Measurements from ENCODE around the gene AP5S1. TPM values are rescaled to one million over a fixed set of nuclear protein-coding genes. Genes with fewer than 3 reads are reported as not detected.

The AP5S1 gene
- total and polyA plus RNA-seq, 2 of the 13 experiments (the other 11 are each of a cell fraction or from before 2014, with no cell fraction given) = 7.9 to 23.2 TPM

DNA sequence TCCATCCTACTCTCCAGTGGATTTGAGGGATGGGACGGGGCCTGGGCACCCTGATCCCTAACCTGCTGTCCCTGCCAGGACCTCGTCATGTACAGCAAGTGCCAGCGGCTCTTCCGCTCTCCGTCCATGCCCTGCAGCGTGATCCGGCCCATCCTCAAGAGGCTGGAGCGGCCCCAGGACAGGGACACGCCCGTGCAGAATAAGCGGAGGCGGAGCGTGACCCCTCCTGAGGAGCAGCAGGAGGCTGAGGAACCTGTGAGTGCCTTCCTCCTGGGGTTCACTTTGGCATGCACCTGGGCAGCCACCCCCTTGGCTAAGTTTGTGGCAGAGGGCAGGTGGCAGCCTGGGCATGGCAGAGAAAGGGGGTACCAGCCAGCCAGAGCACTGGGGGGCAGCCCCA lies 18.5 kb upstream of the AP5S1 start:
- CTCF ChIA-PET (ENCODE audit: low intra/inter-chr PET ratio, low total read pairs) = no interaction called here
- Histone ChIP-seq H3K36me3 (replicated peaks in 1 of 2; ENCODE audit: control insufficient read depth in 1 of 2, insufficient read depth in 2 of 2, low read length in 2 of 2) (peaks cover 27 to 48% of the 10 kb centered on the region in 2 experiments), H3K27ac (ENCODE audit: extremely low read length, insufficient read depth, low read length) (no peak overlapping the region), H3K4me1 (ENCODE audit: insufficient read depth, low read length) (peaks cover 41% of the 10 kb centered on the region), H3K9me3 (ENCODE audit: low read length) (no peaks in the 10 kb centered on the region), H3K4me2 (ENCODE audit: low read depth, low read length) (no peak overlapping the region), H3K9ac (ENCODE audit: insufficient read depth, low read depth, low read length) (no peak overlapping the region), H3K79me2 (ENCODE audit: insufficient read depth, low read length) (peaks cover 16% of the 10 kb centered on the region), H2AFZ (ENCODE audit: low read length) (no peak overlapping the region), H3K27me3 (ENCODE audit: control insufficient read depth in 1 of 2, insufficient read depth in 2 of 2, low read length in 2 of 2) (no peaks in the 10 kb centered on the region), H4K20me1 (ENCODE audit: insufficient read depth, low read length) (no peaks in the 10 kb centered on the region), H3K4me3 (replicated peaks in 1 of 3; ENCODE audit: insufficient read depth in 1 of 3, low read depth in 2 of 3, low read length in 3 of 3) (no peak overlapping the region)
- FAIRE-seq (no peak), DNase-seq (ENCODE audit: low spot score) (no peak), ATAC-seq (no peak)
- in situ Hi-C loops (cut with HindIII; ENCODE audit: extremely low pct_ligation_motif_present, low pct_unique_long_range_greater_than_20kb) = no loop called here
- intact Hi-C loops (cut with micrococcal nuclease; ENCODE audit: unreplicated experiment) = no loop called here
- no TSS peak for BruUV-seq (replicated peaks)
- POLR2A ChIA-PET = interaction anchor here (1.7 kb wide), 1 partner anchor 17 kb away, joined by 8 read pairs; no protein-coding TSS in a partner anchor
- TF ChIP-seq RBFOX2 (IDR thresholded peaks at IDR 0.05; ENCODE audit: low read depth, low read length) (0 out of 2 replicates have a peak, but pooled peaks have one; percentile 33), AGO2 (optimal IDR thresholded peaks at IDR 0.05; ENCODE audit: low read depth, low read length) (peak; percentile 53), ASH2L (IDR thresholded peaks at IDR 0.05; ENCODE audit: insufficient read length, low read depth, low read length) (no peak), MZF1 (CRISPR knock-in tag; IDR thresholded peaks at IDR 0.05; ENCODE audit: borderline replicate concordance) (no peak)
- TF ChIP-seq, protein P1, sequence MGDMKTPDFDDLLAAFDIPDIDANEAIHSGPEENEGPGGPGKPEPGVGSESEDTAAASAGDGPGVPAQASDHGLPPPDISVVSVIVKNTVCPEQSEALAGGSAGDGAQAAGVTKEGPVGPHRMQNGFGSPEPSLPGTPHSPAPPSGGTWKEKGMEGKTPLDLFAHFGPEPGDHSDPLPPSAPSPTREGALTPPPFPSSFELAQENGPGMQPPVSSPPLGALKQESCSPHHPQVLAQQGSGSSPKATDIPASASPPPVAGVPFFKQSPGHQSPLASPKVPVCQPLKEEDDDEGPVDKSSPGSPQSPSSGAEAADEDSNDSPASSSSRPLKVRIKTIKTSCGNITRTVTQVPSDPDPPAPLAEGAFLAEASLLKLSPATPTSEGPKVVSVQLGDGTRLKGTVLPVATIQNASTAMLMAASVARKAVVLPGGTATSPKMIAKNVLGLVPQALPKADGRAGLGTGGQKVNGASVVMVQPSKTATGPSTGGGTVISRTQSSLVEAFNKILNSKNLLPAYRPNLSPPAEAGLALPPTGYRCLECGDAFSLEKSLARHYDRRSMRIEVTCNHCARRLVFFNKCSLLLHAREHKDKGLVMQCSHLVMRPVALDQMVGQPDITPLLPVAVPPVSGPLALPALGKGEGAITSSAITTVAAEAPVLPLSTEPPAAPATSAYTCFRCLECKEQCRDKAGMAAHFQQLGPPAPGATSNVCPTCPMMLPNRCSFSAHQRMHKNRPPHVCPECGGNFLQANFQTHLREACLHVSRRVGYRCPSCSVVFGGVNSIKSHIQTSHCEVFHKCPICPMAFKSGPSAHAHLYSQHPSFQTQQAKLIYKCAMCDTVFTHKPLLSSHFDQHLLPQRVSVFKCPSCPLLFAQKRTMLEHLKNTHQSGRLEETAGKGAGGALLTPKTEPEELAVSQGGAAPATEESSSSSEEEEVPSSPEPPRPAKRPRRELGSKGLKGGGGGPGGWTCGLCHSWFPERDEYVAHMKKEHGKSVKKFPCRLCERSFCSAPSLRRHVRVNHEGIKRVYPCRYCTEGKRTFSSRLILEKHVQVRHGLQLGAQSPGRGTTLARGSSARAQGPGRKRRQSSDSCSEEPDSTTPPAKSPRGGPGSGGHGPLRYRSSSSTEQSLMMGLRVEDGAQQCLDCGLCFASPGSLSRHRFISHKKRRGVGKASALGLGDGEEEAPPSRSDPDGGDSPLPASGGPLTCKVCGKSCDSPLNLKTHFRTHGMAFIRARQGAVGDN (CRISPR knock-in tag; IDR thresholded peaks at IDR 0.05) = peak; percentile 17; the same call in 1 of the 2 replicates
- WGBS (ENCODE audit: low lambda C conversion rate) = 99% methylated on average over 13 of the region's 13 CpGs

All from HepG2 (cell line).